H9 (cell line): ENCODE measurements around the gene TOP1. TPM values are rescaled to one million over a fixed set of nuclear protein-coding genes. Genes with fewer than 3 reads are reported as not detected.

ENCODE experiments used
- DNase-seq: peaks from one replicate; pipeline ENCODE4 v3.0.0-alpha.2; 2017
- H2AFZ ChIP-seq: one replicate; pipeline ENCODE4 v1.6.1; 2013; ENCODE audit warnings: mild to moderate bottlenecking, low read length, control low read depth, moderate library complexity
- H2AK5ac ChIP-seq: 2 replicates; pipeline ENCODE4 v1.6.1; 2013; ENCODE audit warnings: low read length, control low read depth, mixed read lengths; ENCODE audit not compliant: insufficient read length
- H2BK120ac ChIP-seq: one replicate; pipeline ENCODE4 v1.6.1; 2013; ENCODE audit warnings: low read depth, mild to moderate bottlenecking, low read length, control low read depth, inconsistent platforms; ENCODE audit not compliant: poor library complexity, severe bottlenecking
- H2BK12ac ChIP-seq: 2 replicates; pipeline ENCODE4 v1.6.1; 2013; ENCODE audit warnings: low read length, control low read depth, mixed read lengths, low read depth; ENCODE audit not compliant: insufficient read length
- H2BK15ac ChIP-seq: 2 replicates; pipeline ENCODE4 v1.6.1; 2013; ENCODE audit warnings: low read depth, low read length, control low read depth
- H2BK20ac ChIP-seq: one replicate; pipeline ENCODE4 v1.6.1; 2013; ENCODE audit warnings: low read depth, mild to moderate bottlenecking, low read length, control low read depth, inconsistent platforms; ENCODE audit not compliant: poor library complexity, severe bottlenecking
- H2BK5ac ChIP-seq: 2 replicates; pipeline ENCODE4 v1.6.1; 2013; ENCODE audit warnings: low read length, control low read depth, mixed read lengths; ENCODE audit not compliant: insufficient read length
- H3K14ac ChIP-seq: 2 replicates; pipeline ENCODE4 v1.6.1; 2013; ENCODE audit warnings: low read length, control low read depth; ENCODE audit not compliant: insufficient read depth
- H3K18ac ChIP-seq: 2 replicates; pipeline ENCODE4 v1.6.1; 2013; ENCODE audit warnings: low read depth, mild to moderate bottlenecking, mixed read lengths, low read length, control low read depth; ENCODE audit not compliant: insufficient read length
- H3K23ac ChIP-seq: 2 replicates; pipeline ENCODE4 v1.6.1; 2013; ENCODE audit warnings: low read length, control low read depth, mixed read lengths, low read depth; ENCODE audit not compliant: insufficient read length
- H3K23me2 ChIP-seq: 2 replicates; pipeline ENCODE4 v1.6.1; 2013; ENCODE audit warnings: low read depth, mild to moderate bottlenecking, mixed read lengths, low read length, control low read depth; ENCODE audit not compliant: insufficient read length, poor library complexity, severe bottlenecking
- H3K27ac ChIP-seq: 2 replicates; pipeline ENCODE4 v1.5.1; 2013; ENCODE audit warnings: low read length, control low read depth, mixed read lengths, low read depth; ENCODE audit not compliant: insufficient read length
- H3K27me3 ChIP-seq: 2 replicates; pipeline ENCODE4 v1.6.1; 2013; ENCODE audit warnings: low read length, control low read depth, inconsistent platforms; ENCODE audit not compliant: insufficient read depth
- H3K4ac ChIP-seq: 2 replicates; pipeline ENCODE4 v1.6.1; 2013; ENCODE audit warnings: low read depth, mild to moderate bottlenecking, control low read depth, inconsistent platforms, low read length, moderate library complexity
- H3K4me1 ChIP-seq: 2 replicates; pipeline ENCODE4 v1.6.1; 2013; ENCODE audit warnings: low read length, control low read depth, inconsistent platforms; ENCODE audit not compliant: insufficient read depth
- H3K4me2 ChIP-seq: 2 replicates; pipeline ENCODE4 v1.6.1; 2013; ENCODE audit warnings: low read length, control low read depth, mixed read lengths; ENCODE audit not compliant: insufficient read length, insufficient read depth
- H3K56ac ChIP-seq: 2 replicates; pipeline ENCODE4 v1.6.1; 2013; ENCODE audit warnings: low read depth, mild to moderate bottlenecking, mixed read lengths, low read length, control low read depth; ENCODE audit not compliant: insufficient read length
- H3K79me1 ChIP-seq: 2 replicates; pipeline ENCODE4 v1.6.1; 2013; ENCODE audit warnings: low read depth, mild to moderate bottlenecking, moderate library complexity, low read length, control low read depth, inconsistent platforms; ENCODE audit not compliant: insufficient read depth, poor library complexity, severe bottlenecking
- H3K79me2 ChIP-seq: 2 replicates; pipeline ENCODE4 v1.6.1; 2013; ENCODE audit warnings: low read length, control low read depth, inconsistent platforms; ENCODE audit not compliant: insufficient read depth
- H3K9ac ChIP-seq: 2 replicates; pipeline ENCODE4 v1.6.1; 2013; ENCODE audit warnings: low read length, control low read depth, mixed read lengths; ENCODE audit not compliant: insufficient read length; ENCODE audit errors: extremely low read depth
- H3K9me3 ChIP-seq: one replicate; pipeline ENCODE4 v1.6.1; 2013; ENCODE audit warnings: low read depth, low read length, inconsistent platforms; ENCODE audit not compliant: control insufficient read depth
- H3T11ph ChIP-seq: one replicate; pipeline ENCODE4 v1.6.1; 2013; ENCODE audit warnings: mild to moderate bottlenecking, low read length, control low read depth, inconsistent platforms
- H4K20me1 ChIP-seq: one replicate; pipeline ENCODE4 v1.6.1; 2013; ENCODE audit not compliant: control insufficient read depth, insufficient read length, insufficient read depth
- H4K5ac ChIP-seq: 2 replicates; pipeline ENCODE4 v1.6.1; 2013; ENCODE audit warnings: low read depth, mild to moderate bottlenecking, mixed read lengths, low read length, control low read depth; ENCODE audit not compliant: insufficient read length
- H4K8ac ChIP-seq: replicated peaks from 2 replicates; pipeline ENCODE4 v1.6.1; 2013; ENCODE audit warnings: low read length, control low read depth, mixed read lengths, low read depth; ENCODE audit not compliant: insufficient read length
- H4K91ac ChIP-seq: 2 replicates; pipeline ENCODE4 v1.6.1; 2013; ENCODE audit warnings: low read depth, mild to moderate bottlenecking, moderate library complexity, mixed read lengths, low read length, control low read depth; ENCODE audit not compliant: insufficient read length
- H3K27ac Mint-ChIP-seq, 3 experiments: 2 replicates in 2 of 3; 3 replicates in 1 of 3; pipeline ENCODE4 v1.8.0; 2020 to 2021; ENCODE audit warnings: mixed read lengths in 3 of 3, mild to moderate bottlenecking in 1 of 3, moderate library complexity in 1 of 3
- H3K27me3 Mint-ChIP-seq: 2 replicates; pipeline ENCODE4 v1.8.0; 2021; ENCODE audit warnings: low read depth, mild to moderate bottlenecking, moderate library complexity, mixed read lengths
- H3K36me3 Mint-ChIP-seq, 3 experiments: 2 replicates in 2 of 3; 3 replicates in 1 of 3; pipeline ENCODE4 v1.8.0; 2020 to 2021; ENCODE audit warnings: low read depth in 3 of 3, mixed read lengths in 3 of 3; ENCODE audit not compliant: insufficient read depth in 1 of 3
- H3K4me1 Mint-ChIP-seq, 2 experiments: 2 replicates each; pipeline ENCODE4 v1.8.0; 2020; ENCODE audit warnings: mixed read lengths in 2 of 2
- H3K4me3 Mint-ChIP-seq, 2 experiments: 2 replicates in 1 of 2; 3 replicates in 1 of 2; pipeline ENCODE4 v1.8.0; 2020 to 2021; ENCODE audit warnings: mild to moderate bottlenecking in 2 of 2, mixed read lengths in 2 of 2, moderate library complexity in 1 of 2
- H3K9me3 Mint-ChIP-seq, 2 experiments: 2 replicates in 1 of 2; 3 replicates in 1 of 2; pipeline ENCODE4 v1.8.0; 2020; ENCODE audit warnings: mild to moderate bottlenecking in 2 of 2, mixed read lengths in 2 of 2, moderate library complexity in 1 of 2
- CTCF ChIP-seq: fragments of 200-600 bp; sonication (generic); conservative IDR thresholded peaks from 3 replicates; pipeline ENCODE4 v1.8.0; 2021; ENCODE audit warnings: antibody characterized with exemption, mild to moderate bottlenecking
- WGBS: extraction: QIAGEN DNeasy Blood & Tissue Kit; methylation state at CpG from one replicate; pipeline ENCODE4 v1.1.7; 2013; ENCODE audit warnings: missing lambda C conversion rate, low lambda C conversion rate, mixed read lengths; ENCODE audit not compliant: insufficient read length; ENCODE audit errors: extremely low coverage; 5-methylcytosine and 5-hydroxymethylcytosine counted together
- total RNA-seq: library from RNA; stranded (reverse); gene quantifications from 2 replicates; pipeline ENCODE4 v1.2.1, GENCODE V29; 2021

TOP1 gene
- total RNA-seq, 1 experiment from 2014 or later: 96.4 TPM

GRCh38 chr20:40984496-40984895 is 44.1 kb upstream of the TOP1 start:
- H3K18ac ChIP-seq: no peak overlapping the region
- no peak for DNase-seq
- H2AK5ac ChIP-seq: no peak overlapping the region
- H3K79me1 ChIP-seq: no peaks in the 10 kb centered on the region
- no peak overlapping the region for H2BK12ac ChIP-seq
- H3K23me2 ChIP-seq: no peaks in the 10 kb centered on the region
- WGBS: no CpG with 5 or more reads among the region's 4 CpGs
- TF ChIP-seq CTCF: no peak
- Mint-ChIP-seq H3K4me1 (no peaks in the 10 kb centered on the region), H3K4me3 (no peak overlapping the region), H3K27ac (no peak overlapping the region), H3K27me3 (no peaks in the 10 kb centered on the region; the same call in 1 of the 2 replicates), H3K36me3 (no peaks in the 10 kb centered on the region; a peak in 1 of 7 replicates), H3K9me3 (peaks cover 6 to 7% of the 10 kb centered on the region in 2 experiments; a peak in 3 of 5 replicates)
- H2BK15ac ChIP-seq: no peak overlapping the region
- no peak overlapping the region for H4K8ac ChIP-seq
- H2BK120ac ChIP-seq: no peak overlapping the region
- H4K5ac ChIP-seq: no peak overlapping the region
- H2BK5ac ChIP-seq: no peak overlapping the region
- H3K4ac ChIP-seq: no peak overlapping the region
- no peak overlapping the region for H3K4me2 ChIP-seq
- no peak overlapping the region for H2BK20ac ChIP-seq
- H3K56ac ChIP-seq: no peak overlapping the region
- H3K4me1 ChIP-seq: 0 out of 2 replicates have a peak, but pooled peaks cover 2% of the 10 kb centered on the region
- no peaks in the 10 kb centered on the region for H4K20me1 ChIP-seq
- no peak overlapping the region for H3K23ac ChIP-seq
- H4K91ac ChIP-seq: no peak overlapping the region
- H3K27ac ChIP-seq: no peak overlapping the region
- no peak overlapping the region for H3T11ph ChIP-seq
- H2AFZ ChIP-seq: no peak overlapping the region
- no peaks in the 10 kb centered on the region for H3K79me2 ChIP-seq
- H3K27me3 ChIP-seq: no peaks in the 10 kb centered on the region
- no peak overlapping the region for H3K9ac ChIP-seq
- no peak overlapping the region for H3K14ac ChIP-seq
- H3K9me3 ChIP-seq: no peaks in the 10 kb centered on the region
